Right cardiac atrium (tissue), 5 donors: ENCODE results near the gene TUBA8. TPM values are rescaled to one million over a fixed set of nuclear protein-coding genes. Genes with fewer than 3 reads are reported as not detected.

ENCODE experiments used
- polyA plus RNA-seq: library from polyadenylated mRNA; stranded (reverse); fragments of 200-250 nt; gene quantifications from one replicate; pipeline ENCODE4 v1.2.3, GENCODE V29; 2013
- total RNA-seq, 4 donors: library from RNA; stranded (reverse); fragmentation: NEBNext Ultra II Directional; extraction: Animal tissue kit (Norgen Biotek cat#: 25700); gene quantifications; one replicate each; pipeline ENCODE4 v1.2.1, GENCODE V29; 2021
- donor health status: healthy with polysubstance abuse.
- donor health status: DM: no; HTN: yes; CAD: no.
- donor health status: DM: no; HTN: no; CAD: no.
- donor health status: DM: no; HTN: yes; CAD: no; lungs with severe emphysema.
- donor health status: DM: yes; HTN: yes; CAD: no.

TUBA8 gene
- total and polyA plus RNA-seq, 5 donors = 64.7 to 307 (median 123) TPM

Other genes with a start within 250 kb of the TUBA8 start
- 100 to 1,000 TPM in 1 of 4 donors, 10 to 100 TPM in 3; 72.1 to 105 (median 79.1) TPM for gene MICAL3, start 86.2 kb upstream of the TUBA8 start, total RNA-seq
- 30.4 TPM for gene MICAL3, start 86.2 kb upstream of the TUBA8 start, polyA plus RNA-seq
- gene PEX26, start 32.8 kb upstream of the TUBA8 start, total RNA-seq = 10 to 100 TPM; 19.5 to 23.5 (median 23.3) TPM
- 17.4 TPM for gene PEX26, start 32.8 kb upstream of the TUBA8 start, polyA plus RNA-seq
- gene USP18, start 39.4 kb downstream of the TUBA8 start, total RNA-seq = 1 to 10 TPM; 2.0 to 4.5 (median 2.2) TPM
- gene USP18, start 39.4 kb downstream of the TUBA8 start, polyA plus RNA-seq = 3.2 TPM